ENCODE data around the gene HOXA10.

HOXA10 gene

GRCh38 chr7:27154901-27155815, 19.0 kb downstream of the HOXA10 start:
- no peak for DNase-seq

DNA sequence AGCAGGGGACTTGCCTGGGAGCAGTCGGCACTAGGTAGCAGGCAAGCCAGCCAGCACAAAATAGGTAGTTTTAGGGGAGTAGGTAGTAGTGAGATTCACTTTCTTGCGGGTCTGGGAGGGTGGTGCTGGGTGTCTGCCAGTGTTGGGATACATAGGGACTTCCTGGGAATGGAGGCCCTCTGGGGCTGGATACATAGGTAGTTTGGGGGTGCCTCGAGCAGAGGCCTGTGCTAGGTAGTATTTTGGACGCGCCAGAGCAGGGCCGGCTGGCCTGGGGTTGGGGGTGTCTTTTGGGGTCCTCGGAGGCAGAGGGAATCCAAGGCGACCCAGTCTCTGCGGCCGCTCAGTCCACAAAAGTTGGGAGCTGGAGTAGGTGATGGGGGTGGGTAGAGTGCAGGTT, 19.8 kb downstream of the HOXA10 start:
- DNase-seq = no peak

DNA sequence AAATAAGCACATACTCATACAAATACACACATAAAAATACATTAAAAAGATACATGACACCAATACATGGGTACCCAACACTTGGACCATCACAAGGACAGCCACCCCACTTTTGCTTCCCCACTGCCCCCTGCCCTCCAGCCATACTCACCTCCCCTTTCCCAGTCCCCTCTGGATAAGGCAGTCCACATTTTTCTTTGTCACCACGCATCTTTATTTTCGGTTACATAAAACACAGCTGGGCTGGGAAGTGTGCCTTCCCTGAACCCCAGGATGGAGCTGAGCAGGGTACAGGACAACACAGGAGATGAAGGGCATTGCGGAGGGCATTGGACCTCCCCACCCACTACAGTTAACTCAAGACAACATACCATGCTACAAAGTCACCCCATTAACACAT, 20.6 kb downstream of the HOXA10 start:
- DNase-seq = no peak

DNA sequence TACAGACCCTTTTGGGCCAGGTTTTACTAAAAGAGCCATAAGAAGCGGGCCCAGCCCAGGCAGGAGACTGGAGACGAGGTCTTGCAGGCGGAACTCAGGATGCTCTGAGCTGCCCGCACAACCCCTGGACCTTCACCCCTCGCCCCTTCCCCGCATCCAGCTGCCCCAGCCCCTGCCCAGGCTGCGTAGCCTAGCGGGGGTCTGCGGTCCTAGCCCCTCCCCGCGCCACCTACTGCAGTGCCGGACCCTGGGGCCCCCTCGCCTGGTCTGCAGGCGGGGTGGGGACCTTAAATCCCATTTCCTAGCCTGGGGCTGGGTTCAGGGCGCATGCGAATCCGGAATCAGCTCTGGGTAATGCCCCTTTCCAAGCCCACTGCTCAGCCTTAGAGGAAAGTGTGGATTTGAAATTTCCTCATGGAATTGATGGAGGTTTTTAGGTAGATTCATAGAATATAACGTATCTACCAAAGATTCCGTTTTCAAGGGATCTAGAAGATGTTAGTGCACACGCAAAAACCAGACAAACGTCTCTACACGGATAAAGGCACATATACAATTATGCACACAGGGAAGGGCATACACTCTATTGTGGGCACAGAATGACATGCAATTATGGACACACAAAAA, 21.2 kb downstream of the HOXA10 start:
- DNase-seq = no peak

- DNase-seq = no peak
These were observed 21.9 kb downstream of the HOXA10 start, which contains the start of gene HOXA3 for GRCh38 chr7:27151931-27152815. HOXA3 (minus strand) TSS chr7:27152583; CDS start chr7:27110640, 41,943 bp downstream.

DNA sequence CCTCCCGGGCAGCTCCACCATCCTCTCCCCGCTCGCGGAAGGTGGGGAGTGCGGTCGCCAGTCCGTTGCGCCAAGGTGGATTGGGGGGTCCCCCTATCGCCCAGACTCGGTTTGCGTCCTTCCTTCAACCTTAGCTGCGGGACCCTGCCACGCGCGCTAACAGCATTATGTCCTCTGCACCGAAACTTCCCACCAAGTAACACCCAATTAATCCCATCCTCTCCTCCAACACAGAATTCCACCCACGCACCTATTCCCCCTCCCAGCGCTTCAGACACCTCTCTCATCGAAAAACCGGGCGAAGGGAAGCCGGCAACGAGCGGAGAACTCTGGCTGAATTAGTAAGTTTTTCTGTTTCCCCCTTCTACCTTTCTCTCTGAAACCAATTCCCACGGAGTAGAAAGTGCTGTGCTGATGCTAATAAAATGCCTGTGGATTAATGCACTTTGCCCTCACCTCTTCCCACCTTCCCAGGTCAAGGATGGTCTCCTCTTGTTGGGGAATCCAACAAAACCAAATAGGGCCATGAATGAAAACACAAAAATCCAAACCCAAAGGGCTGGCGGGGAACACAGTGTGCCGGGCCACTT, 22.7 kb downstream of the HOXA10 start:
- no peak for DNase-seq

- peak in 1 of 2 donors; percentile 3 for DNase-seq
These were observed 23.4 kb downstream of the HOXA10 start for GRCh38 chr7:27150568-27151340.

GRCh38 chr7:27149842-27150567, 24.1 kb downstream of the HOXA10 start:
- DNase-seq = no peak

DNA sequence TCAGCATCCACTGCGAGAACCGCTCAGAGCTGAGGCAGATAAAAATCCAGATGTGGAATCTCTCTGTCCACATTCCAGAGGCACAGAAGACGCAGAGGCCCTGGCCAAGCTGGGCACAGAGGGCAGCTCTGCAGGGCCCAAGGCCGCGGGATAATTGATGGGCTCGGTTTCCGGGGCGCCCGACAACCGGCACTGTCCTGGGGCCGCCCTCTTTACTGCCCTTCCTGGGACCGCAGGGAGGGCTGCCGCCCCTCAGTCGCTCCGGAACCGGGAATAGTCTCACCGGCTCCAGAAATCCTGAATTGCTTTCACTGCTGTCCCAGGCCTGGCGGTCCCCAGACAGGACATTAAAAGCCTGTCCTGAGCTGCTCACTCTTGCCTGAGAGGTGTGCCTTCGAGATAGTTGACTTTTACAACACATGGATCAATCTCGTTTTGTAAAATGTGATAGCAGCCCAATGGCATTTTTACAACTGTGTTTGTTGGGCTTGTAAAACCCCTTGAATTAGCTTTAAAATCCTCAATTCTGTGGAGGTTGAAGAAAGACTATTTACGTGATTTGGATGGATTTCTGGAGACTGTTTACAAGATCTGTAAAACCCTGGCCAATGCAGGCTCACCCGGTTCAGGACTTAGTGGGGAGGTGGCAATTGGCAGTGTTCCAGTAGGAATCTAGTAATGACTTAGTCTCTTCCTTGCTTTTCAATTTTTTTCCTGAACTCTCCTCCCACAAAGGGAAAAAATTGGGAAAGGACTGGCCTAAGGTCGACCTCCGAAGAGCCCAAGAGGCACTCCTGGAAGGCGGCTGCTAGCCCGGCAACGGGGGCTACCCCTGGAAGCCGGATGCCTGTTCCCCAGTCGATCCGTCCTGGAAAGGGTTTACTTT, 25.1 kb downstream of the HOXA10 start:
- DNase-seq = no peak

- no peak for DNase-seq
These were observed 25.9 kb downstream of the HOXA10 start for GRCh38 chr7:27148031-27148755.

GRCh38 chr7:27147199-27148030, 26.7 kb downstream of the HOXA10 start, which contains the start of gene HOXA6:
HOXA6 (minus strand) TSS chr7:27147774; CDS start chr7:27147749, 25 bp downstream.
- DNase-seq = no peak

DNA sequence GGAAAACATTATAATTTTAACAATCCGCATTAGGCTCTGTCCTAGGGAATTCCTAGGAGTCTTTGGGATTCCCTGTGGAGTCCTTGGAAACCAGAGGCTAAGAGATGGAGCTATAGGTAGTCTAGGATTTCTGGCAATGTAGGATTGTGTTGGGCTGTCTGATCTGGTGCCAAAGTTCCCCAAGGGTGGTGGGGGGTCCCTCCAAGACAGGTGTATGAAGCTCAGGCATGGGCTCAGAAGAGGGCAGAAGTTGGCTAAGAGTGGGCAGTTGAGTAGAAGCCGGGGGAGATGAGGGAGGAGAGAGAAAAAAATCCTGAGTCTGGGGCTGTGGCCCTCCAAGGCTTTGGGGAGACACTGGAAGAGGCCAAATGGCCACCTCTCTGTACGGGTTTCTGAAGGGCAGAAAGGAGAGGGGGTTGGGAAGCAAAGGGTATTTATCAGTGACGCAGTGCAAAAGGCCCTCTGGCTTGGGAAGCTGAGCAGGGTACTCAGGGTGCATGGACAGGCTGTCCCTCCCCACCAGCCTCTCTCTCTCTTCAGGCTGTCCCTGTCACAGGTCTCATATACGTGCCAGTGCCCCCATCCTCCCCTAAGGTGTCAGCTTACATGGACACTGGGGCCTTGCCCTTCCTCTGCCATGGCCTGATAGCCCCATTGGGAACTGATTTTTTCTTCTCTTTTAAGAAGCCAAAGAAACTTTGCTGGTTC, 27.5 kb downstream of the HOXA10 start:
- no peak for DNase-seq

GRCh38 chr7:27145914-27146412, 28.2 kb downstream of the HOXA10 start:
- no peak for DNase-seq

- no peak for DNase-seq
These were observed 28.8 kb downstream of the HOXA10 start for GRCh38 chr7:27145165-27145913.

- DNase-seq = no peak
These were observed 29.3 kb downstream of the HOXA10 start for GRCh38 chr7:27144781-27145164.

DNA sequence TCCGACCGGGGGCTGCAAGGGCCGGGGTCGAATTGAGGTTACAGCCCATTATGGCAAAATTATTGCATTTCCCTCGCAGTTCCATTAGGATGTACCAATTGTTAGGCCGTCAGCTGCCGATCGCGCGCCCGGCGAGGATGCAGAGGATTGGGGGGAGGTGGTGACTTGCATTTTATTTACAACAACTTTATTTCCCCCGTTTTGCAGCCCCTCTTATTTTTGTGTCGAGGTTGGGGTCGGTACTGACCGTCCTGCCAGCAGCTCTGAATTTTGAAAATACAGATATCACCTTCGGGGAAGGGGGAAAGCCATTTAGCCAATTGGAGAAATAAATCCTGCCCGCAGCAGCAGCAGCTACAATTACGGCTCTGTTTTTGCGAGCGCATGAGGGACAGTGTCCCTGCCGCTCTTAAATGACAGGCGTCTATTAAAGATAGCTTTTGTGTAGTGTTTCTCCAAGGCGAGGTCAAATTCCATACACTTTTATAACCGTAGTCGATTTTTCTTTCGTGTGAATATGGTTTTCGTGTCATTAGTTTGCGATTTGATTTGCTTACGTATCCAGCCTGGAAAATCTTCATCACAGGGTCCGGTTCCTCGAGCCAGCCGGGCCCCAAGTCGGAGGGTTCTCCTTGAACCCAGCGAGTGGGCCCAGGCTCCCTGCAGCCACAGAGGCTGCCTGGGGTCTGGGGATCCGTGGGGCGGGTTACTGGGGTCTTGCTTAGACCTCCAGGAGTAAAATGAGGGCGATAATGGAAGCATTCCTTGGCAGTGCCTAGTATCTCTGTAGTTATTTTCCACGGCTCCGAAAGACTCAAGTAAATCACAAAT, 30.0 kb downstream of the HOXA10 start:
- DNase-seq = no peak

Measured in hippocampal formation (tissue), 2 donors.